Pulmonary artery endothelial cell (primary cell): Measurements from ENCODE around the gene SGO2. TPM values are rescaled to one million over a fixed set of nuclear protein-coding genes. Genes with fewer than 3 reads are reported as not detected.
"Not testable (repeated sequence)": the region's sequence is repeated elsewhere in the genome, so short reads cannot be mapped to it uniquely, and the experiment has no call there.

Experiments
- DNase-seq: peaks from one replicate; pipeline ENCODE4 v3.0.0-alpha.2; 2011; ENCODE audit warnings: low read depth, low spot score
- total RNA-seq: library from RNA; depleted of rRNA; stranded (reverse); fragments of >200 nt; gene quantifications from 2 replicates; pipeline ENCODE4 v1.2.3, GENCODE V29; 2014

The SGO2 gene
- total RNA-seq, 1 donor from 2014 or later, result 7.0 TPM

- DNase-seq, result no peak
Observed at GRCh38 chr2:200523604-200524003, 2.4 kb upstream of the SGO2 start.

- DNase-seq, result no peak
Observed at GRCh38 chr2:200525066-200525465, 941 bp upstream of the SGO2 start.

- DNase-seq, result no peak
Observed at GRCh38 chr2:200525551-200525881, 491 bp upstream of the SGO2 start.

GRCh38 chr2:200528228-200528627, 2.2 kb downstream of the SGO2 start:
- DNase-seq, result no peak

GRCh38 chr2:200533754-200534153, 7.7 kb downstream of the SGO2 start:
- no peak for DNase-seq

GRCh38 chr2:200534572-200534971, 8.6 kb downstream of the SGO2 start:
- no peak for DNase-seq

GRCh38 chr2:200538139-200538538, 12.1 kb downstream of the SGO2 start:
- no peak for DNase-seq

GRCh38 chr2:200540793-200541192, 14.8 kb downstream of the SGO2 start:
- DNase-seq, result no peak

- not testable (repeated sequence) for DNase-seq
Observed at GRCh38 chr2:200566596-200566995, 40.6 kb downstream of the SGO2 start.

GRCh38 chr2:200567932-200568331, 41.9 kb downstream of the SGO2 start:
- DNase-seq, result no peak

GRCh38 chr2:200575957-200576356, 50.0 kb downstream of the SGO2 start:
- DNase-seq, result no peak

- DNase-seq, result no peak
Observed at GRCh38 chr2:200577027-200577426, 51.0 kb downstream of the SGO2 start.

- no peak for DNase-seq
Observed at GRCh38 chr2:200578778-200579177, 52.8 kb downstream of the SGO2 start.

GRCh38 chr2:200584639-200585038, 58.6 kb downstream of the SGO2 start:
- DNase-seq, result no peak

GRCh38 chr2:200585340-200585729, 59.3 kb downstream of the SGO2 start:
- no peak for DNase-seq

- DNase-seq, result no peak
Observed at GRCh38 chr2:200585730-200586643, 60.0 kb downstream of the SGO2 start, which contains the start of gene AOX1. AOX1 (plus strand) TSS chr2:200586014; CDS start chr2:200586109, 95 bp downstream.

- no peak for DNase-seq
Observed at GRCh38 chr2:200586644-200586975, 60.6 kb downstream of the SGO2 start.

- no peak for DNase-seq
Observed at GRCh38 chr2:200587007-200587616, 61.1 kb downstream of the SGO2 start.

- no peak for DNase-seq
Observed at GRCh38 chr2:200588076-200588678, 62.2 kb downstream of the SGO2 start.

- DNase-seq, result no peak
Observed at GRCh38 chr2:200590090-200590489, 64.1 kb downstream of the SGO2 start.

GRCh38 chr2:200591308-200591707, 65.3 kb downstream of the SGO2 start:
- no peak for DNase-seq

GRCh38 chr2:200592406-200593075, 66.5 kb downstream of the SGO2 start:
- no peak for DNase-seq
